HepG2 (cell line): ENCODE results near the gene FGF21.

Source experiments
- CTCF ChIP-seq: sonication (generic); formaldehyde crosslinking; IDR thresholded peaks from 2 replicates; pipeline ENCODE4 v1.5.0; 2020; ENCODE audit warnings: mild to moderate bottlenecking, missing genetic modification reagents, moderate library complexity
- E2F2 ChIP-seq: sonication (generic); formaldehyde crosslinking; IDR thresholded peaks from 2 replicates; pipeline ENCODE4 v1.4.0; 2020; ENCODE audit warnings: missing genetic modification reagents, borderline replicate concordance
- EZH2 ChIP-seq: conservative IDR thresholded peaks from 2 replicates; pipeline ENCODE4 v1.6.1; 2012; ENCODE audit warnings: mild to moderate bottlenecking, low read depth, low read length, moderate library complexity
- FOSL1 ChIP-seq: sonication (generic); formaldehyde crosslinking; IDR thresholded peaks from 2 replicates; pipeline ENCODE4 v1.9.0; 2021; ENCODE audit warnings: missing genetic modification reagents, borderline replicate concordance
- MXI1 ChIP-seq: IDR thresholded peaks from 3 replicates; pipeline ENCODE4 v1.6.1; 2012; ENCODE audit warnings: low read depth, low read length, inconsistent platforms, borderline replicate concordance
- PBX3 ChIP-seq: sonication (generic); formaldehyde crosslinking; IDR thresholded peaks from 2 replicates; pipeline ENCODE4 v1.8.1; 2023; ENCODE audit warnings: missing genetic modification reagents, inconsistent platforms, borderline replicate concordance
- ZFP36 ChIP-seq: fragments of 150-350 bp; IDR thresholded peaks from 2 replicates; pipeline ENCODE4 v1.6.1; 2018; ENCODE audit warnings: borderline replicate concordance, low read length, low read depth; ENCODE audit not compliant: partially characterized antibody
- ZFP90 ChIP-seq: sonication (generic); formaldehyde crosslinking; IDR thresholded peaks from 2 replicates; pipeline ENCODE4 v1.8.0; 2022; ENCODE audit warnings: missing genetic modification reagents, mild to moderate bottlenecking, inconsistent platforms, borderline replicate concordance
- ZNF136 ChIP-seq: sonication (generic); formaldehyde crosslinking; IDR thresholded peaks from 2 replicates; pipeline ENCODE4 v1.8.1; 2022; ENCODE audit warnings: low read depth, mild to moderate bottlenecking, moderate library complexity, missing genetic modification reagents
- ZNF253 ChIP-seq: sonication (generic); formaldehyde crosslinking; IDR thresholded peaks from 2 replicates; pipeline ENCODE4 v1.8.0; 2022; ENCODE audit warnings: mild to moderate bottlenecking, missing genetic modification reagents, borderline replicate concordance
- ZNF3 ChIP-seq: IDR thresholded peaks from 2 replicates; pipeline ENCODE4 v1.7.0; 2017; ENCODE audit warnings: inconsistent platforms

GRCh38 chr19:48806518-48806817 lies 51.1 kb downstream of the FGF21 start:
- TF ChIP-seq EZH2: no peak
- TF ChIP-seq FOSL1 (CRISPR knock-in tag): no peak
- TF ChIP-seq MXI1: 0 out of 3 replicates have a peak, but pooled peaks have one; percentile 19
- TF ChIP-seq ZFP90 (CRISPR knock-in tag): no peak
- no peak for TF ChIP-seq ZNF253
- TF ChIP-seq PBX3 (CRISPR knock-in tag): no peak
- TF ChIP-seq CTCF (CRISPR knock-in tag): 0 out of 2 replicates have a peak, but pooled peaks have one; percentile 2
- no peak for TF ChIP-seq E2F2 (CRISPR knock-in tag)
- TF ChIP-seq ZFP36: no peak
- TF ChIP-seq ZNF3 (CRISPR knock-in tag): no peak
- TF ChIP-seq ZNF136 (CRISPR knock-in tag): no peak
